Kasumi-1 (cell line): ENCODE measurements around the gene PPP1R15A.
A peak's percentile ranks its signal among the peaks of the same experiment; 100 is the strongest.
"Not testable (repeated sequence)": the region's sequence is repeated elsewhere in the genome, so short reads cannot be mapped to it uniquely, and the experiment has no call there.

Experiments
- DNase-seq, 2 experiments: peaks; one replicate each; lab custom pipeline; 2025; lab: John Stamatoyannopoulos, UW

PPP1R15A gene

GRCh38 chr19:48859711-48860572 lies 12.3 kb upstream of the PPP1R15A start:
- DNase-seq: no peak

- no peak for DNase-seq
Measured at GRCh38 chr19:48861313-48861712, 10.9 kb upstream of the PPP1R15A start.

- DNase-seq: no peak
Measured at GRCh38 chr19:48862827-48863226, 9.4 kb upstream of the PPP1R15A start.

GRCh38 chr19:48866692-48867091 lies 5.5 kb upstream of the PPP1R15A start:
- no peak for DNase-seq

GRCh38 chr19:48867123-48867745 lies 5.0 kb upstream of the PPP1R15A start:
- no peak for DNase-seq

GRCh38 chr19:48867746-48868113 lies 4.5 kb upstream of the PPP1R15A start:
- no peak for DNase-seq

- DNase-seq: peak; percentile 13 to 15
Measured at GRCh38 chr19:48868114-48868886, 3.9 kb upstream of the PPP1R15A start, which contains the start of gene PLEKHA4. Gene PLEKHA4 (minus strand): TSS chr19:48868617. CDS start chr19:48867620, 997 bp downstream.

GRCh38 chr19:48870048-48870447 lies 2.2 kb upstream of the PPP1R15A start:
- no peak for DNase-seq

- DNase-seq: not testable (repeated sequence)
Measured at GRCh38 chr19:48871471-48872181, 595 bp upstream of the PPP1R15A start.

- peak; percentile 87 to 89 for DNase-seq
Measured at GRCh38 chr19:48872884-48873475, 759 bp downstream of the PPP1R15A start.

- DNase-seq: no peak
Measured at GRCh38 chr19:48873476-48874302, 1.5 kb downstream of the PPP1R15A start.

GRCh38 chr19:48874303-48875135 lies 2.3 kb downstream of the PPP1R15A start:
- DNase-seq: peak in 1 of 2 experiments; percentile 21

GRCh38 chr19:48876043-48876981 lies 4.1 kb downstream of the PPP1R15A start:
- DNase-seq: not testable (repeated sequence)

- no peak for DNase-seq
Measured at GRCh38 chr19:48877855-48878195, 5.6 kb downstream of the PPP1R15A start.

GRCh38 chr19:48878196-48879024 lies 6.2 kb downstream of the PPP1R15A start:
- no peak for DNase-seq

- DNase-seq: no peak
Measured at GRCh38 chr19:48879025-48879637, 6.9 kb downstream of the PPP1R15A start.

- not testable (repeated sequence) for DNase-seq
Measured at GRCh38 chr19:48879696-48880095, 7.5 kb downstream of the PPP1R15A start.
